Activated CD4-positive, CD25-positive, alpha-beta regulatory T cell treated with anti-CD3 and anti-CD28 coated beads, Interleukin-2, amount 50 U/mL, for 16 hours (primary cell): ENCODE data around the gene TMEM222.

Experiments used
- DNase-seq: peaks from one replicate; pipeline ENCODE4 v3.0.0-alpha.2; 2020; ENCODE audit warnings: low read depth, low spot score

TMEM222 gene

GRCh38 chr1:27359822-27360158, 37.8 kb downstream of the TMEM222 start:
- DNase-seq: no peak

- DNase-seq: no peak
These were observed 38.4 kb downstream of the TMEM222 start for GRCh38 chr1:27360159-27361043.

- no peak for DNase-seq
These were observed 39.1 kb downstream of the TMEM222 start for GRCh38 chr1:27361044-27361402.

GRCh38 chr1:27361553-27361952, 39.6 kb downstream of the TMEM222 start:
- no peak for DNase-seq

GRCh38 chr1:27363766-27364695, 42.1 kb downstream of the TMEM222 start:
- no peak for DNase-seq

GRCh38 chr1:27364696-27365371, 42.9 kb downstream of the TMEM222 start:
- DNase-seq: no peak

- DNase-seq: peak; percentile 55
These were observed 43.6 kb downstream of the TMEM222 start for GRCh38 chr1:27365372-27366112.

- peak; percentile 42 for DNase-seq
These were observed 44.1 kb downstream of the TMEM222 start for GRCh38 chr1:27366113-27366410.

GRCh38 chr1:27366411-27367159, 44.6 kb downstream of the TMEM222 start, which contains the start of gene MAP3K6:
Gene MAP3K6, minus strand, starts transcription at chr1:27366961. Its CDS starts 364 bp downstream, at chr1:27366597.
- DNase-seq: no peak

GRCh38 chr1:27367160-27367650, 45.2 kb downstream of the TMEM222 start:
- DNase-seq: no peak

GRCh38 chr1:27368869-27369582, 47.1 kb downstream of the TMEM222 start:
- no peak for DNase-seq

GRCh38 chr1:27372022-27372807, 50.3 kb downstream of the TMEM222 start:
- no peak for DNase-seq

- DNase-seq: no peak
These were observed 51.1 kb downstream of the TMEM222 start for GRCh38 chr1:27372808-27373690.

- DNase-seq: no peak
These were observed 52.6 kb downstream of the TMEM222 start, which contains the start of gene FCN3 for GRCh38 chr1:27374362-27375086. Gene FCN3, minus strand, starts transcription at chr1:27374824. Its CDS starts 6 bp downstream, at chr1:27374818.

- DNase-seq: no peak
These were observed 56.0 kb downstream of the TMEM222 start for GRCh38 chr1:27377760-27378495.

- DNase-seq: no peak
These were observed 57.7 kb downstream of the TMEM222 start for GRCh38 chr1:27379564-27380122.
